Karpas-422 (cell line): Measurements from ENCODE around the gene GBA2. TPM values are rescaled to one million over a fixed set of nuclear protein-coding genes. Genes with fewer than 3 reads are reported as not detected.

ENCODE experiments used
- DNase-seq: peaks from one replicate; pipeline ENCODE4 v3.0.0-alpha.2; 2015
- H2AFZ ChIP-seq: fragments of 200-600 bp; sonication (generic); 2 replicates; pipeline ENCODE4 v1.6.1; 2014; ENCODE audit warnings: antibody characterized with exemption, low read length, mixed read lengths
- H3K27ac ChIP-seq: fragments of 200-600 bp; sonication (generic); 2 replicates; pipeline ENCODE4 v1.5.1; 2014; ENCODE audit warnings: mild to moderate bottlenecking, low read length, moderate library complexity
- H3K27me3 ChIP-seq: fragments of 200-600 bp; sonication (generic); 2 replicates; pipeline ENCODE4 v1.6.1; 2014; ENCODE audit warnings: low read length, mixed read lengths
- H3K36me3 ChIP-seq: fragments of 200-600 bp; sonication (generic); 2 replicates; pipeline ENCODE4 v1.6.1; 2014; ENCODE audit warnings: low read length, mixed read lengths; ENCODE audit not compliant: insufficient read depth
- H3K4me1 ChIP-seq: fragments of 200-600 bp; sonication (generic); 2 replicates; pipeline ENCODE4 v1.6.1; 2014; ENCODE audit warnings: mild to moderate bottlenecking, low read length, mixed read lengths
- H3K4me2 ChIP-seq: fragments of 200-600 bp; sonication (generic); 2 replicates; pipeline ENCODE4 v1.6.1; 2014; ENCODE audit warnings: low read length, low read depth, mild to moderate bottlenecking; ENCODE audit not compliant: poor library complexity, severe bottlenecking
- H3K4me3 ChIP-seq: fragments of 200-600 bp; sonication (generic); 2 replicates; pipeline ENCODE4 v1.5.1; 2014; ENCODE audit warnings: mild to moderate bottlenecking, antibody characterized with exemption, low read length, mixed read lengths
- H3K79me2 ChIP-seq: fragments of 200-600 bp; sonication (generic); 2 replicates; pipeline ENCODE4 v1.6.1; 2014; ENCODE audit warnings: mild to moderate bottlenecking, low read length, mixed read lengths
- H3K9ac ChIP-seq: fragments of 200-600 bp; sonication (generic); 2 replicates; pipeline ENCODE4 v1.6.0; 2014; ENCODE audit warnings: low read length
- H3K9me2 ChIP-seq: fragments of 200-600 bp; sonication (generic), shearing (Covaris generic); replicated peaks from 2 replicates; pipeline ENCODE4 v1.6.0; 2014; ENCODE audit warnings: mild to moderate bottlenecking, low read length, moderate library complexity; ENCODE audit not compliant: insufficient read depth
- H3K9me3 ChIP-seq: fragments of 300-700, 200-600 bp; sonication (generic); 2 replicates; pipeline ENCODE4 v1.6.1; 2014; ENCODE audit warnings: low read length, mixed read lengths
- H4K20me1 ChIP-seq: fragments of 200-600 bp; sonication (generic); 2 replicates; pipeline ENCODE4 v1.6.1; 2014; ENCODE audit warnings: mild to moderate bottlenecking, antibody characterized with exemption, low read length, low read depth; ENCODE audit not compliant: insufficient read depth
- total RNA-seq: library from RNA; depleted of rRNA; stranded (reverse); fragments of >200 nt; shearing (Covaris generic); gene quantifications from 2 replicates; pipeline ENCODE4 v1.2.3, GENCODE V29; 2014; ENCODE audit warnings: low replicate concordance

The GBA2 gene
- total RNA-seq, 1 experiment from 2014 or later = 54.9 TPM

DNA sequence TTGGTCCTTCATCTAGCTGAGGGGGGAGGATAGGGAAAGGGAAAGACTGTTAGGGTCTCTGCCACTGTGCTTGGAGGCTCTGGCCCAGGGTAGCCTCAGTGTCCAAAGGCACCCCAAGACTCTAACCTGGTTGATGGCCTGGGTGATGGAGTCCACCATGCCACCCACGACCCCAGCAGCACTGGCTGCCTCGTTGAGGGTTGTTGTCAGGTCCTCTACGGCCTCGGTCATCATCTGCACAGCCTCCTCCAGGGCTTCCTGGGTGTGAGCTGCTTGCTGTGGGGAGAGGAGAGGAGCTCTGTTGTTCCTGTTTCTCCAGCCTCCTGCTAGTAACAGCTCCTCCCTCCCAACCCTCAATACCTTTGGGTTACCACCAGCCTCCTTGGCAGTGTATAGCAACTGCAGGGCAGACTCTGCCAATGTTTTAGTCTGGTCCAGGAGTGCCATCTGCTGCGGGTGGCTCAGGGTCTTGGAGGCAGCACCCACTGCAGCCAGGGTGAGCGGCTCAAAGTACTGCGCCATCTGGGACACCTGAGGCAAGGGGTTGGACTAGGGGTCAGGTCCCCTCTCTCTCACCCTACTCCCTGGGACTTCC is 43.1 kb downstream of the GBA2 start:
- Histone ChIP-seq H4K20me1 (no peaks in the 10 kb centered on the region), H3K9me2 (no peaks in the 10 kb centered on the region)

GRCh38 chr9:35705372-35705771 is 43.7 kb downstream of the GBA2 start:
- no peaks in the 10 kb centered on the region for H3K27me3 ChIP-seq
- H3K9me2 ChIP-seq = no peaks in the 10 kb centered on the region
- DNase-seq = no peak
- H3K9ac ChIP-seq = no peak overlapping the region
- H3K9me3 ChIP-seq = no peaks in the 10 kb centered on the region
- H3K4me2 ChIP-seq = no peak overlapping the region
- H3K79me2 ChIP-seq = no peaks in the 10 kb centered on the region
- H2AFZ ChIP-seq = no peak overlapping the region
- H3K4me3 ChIP-seq = no peak overlapping the region
- no peak overlapping the region for H3K27ac ChIP-seq
- H4K20me1 ChIP-seq = no peaks in the 10 kb centered on the region
- peaks cover 55% of the 10 kb centered on the region for H3K36me3 ChIP-seq
- H3K4me1 ChIP-seq = no peaks in the 10 kb centered on the region

More for the DNA sequence above, 43.1 kb downstream of the GBA2 start:
- no peak for DNase-seq
- Histone ChIP-seq H3K36me3 (peaks cover 49% of the 10 kb centered on the region), H3K4me1 (no peaks in the 10 kb centered on the region), H3K4me2 (no peak overlapping the region), H3K4me3 (no peak overlapping the region), H2AFZ (no peak overlapping the region), H3K27me3 (no peaks in the 10 kb centered on the region), H3K79me2 (no peaks in the 10 kb centered on the region), H3K9ac (no peak overlapping the region), H3K9me3 (no peaks in the 10 kb centered on the region), H3K27ac (no peak overlapping the region)

- H3K4me2 ChIP-seq = no peak overlapping the region
- no peak for DNase-seq
- no peaks in the 10 kb centered on the region for H3K79me2 ChIP-seq
- H2AFZ ChIP-seq = no peak overlapping the region
- no peaks in the 10 kb centered on the region for H4K20me1 ChIP-seq
- H3K9me3 ChIP-seq = no peaks in the 10 kb centered on the region
- no peak overlapping the region for H3K4me3 ChIP-seq
- no peak overlapping the region for H3K9ac ChIP-seq
- H3K4me1 ChIP-seq = no peaks in the 10 kb centered on the region
- H3K9me2 ChIP-seq = no peaks in the 10 kb centered on the region
- H3K27ac ChIP-seq = no peak overlapping the region
- H3K27me3 ChIP-seq = no peaks in the 10 kb centered on the region
- peaks cover 57% of the 10 kb centered on the region for H3K36me3 ChIP-seq
Measured at GRCh38 chr9:35703906-35704672, 44.9 kb downstream of the GBA2 start.

GRCh38 chr9:35702696-35703095 is 46.3 kb downstream of the GBA2 start:
- H4K20me1 ChIP-seq = no peaks in the 10 kb centered on the region

DNA sequence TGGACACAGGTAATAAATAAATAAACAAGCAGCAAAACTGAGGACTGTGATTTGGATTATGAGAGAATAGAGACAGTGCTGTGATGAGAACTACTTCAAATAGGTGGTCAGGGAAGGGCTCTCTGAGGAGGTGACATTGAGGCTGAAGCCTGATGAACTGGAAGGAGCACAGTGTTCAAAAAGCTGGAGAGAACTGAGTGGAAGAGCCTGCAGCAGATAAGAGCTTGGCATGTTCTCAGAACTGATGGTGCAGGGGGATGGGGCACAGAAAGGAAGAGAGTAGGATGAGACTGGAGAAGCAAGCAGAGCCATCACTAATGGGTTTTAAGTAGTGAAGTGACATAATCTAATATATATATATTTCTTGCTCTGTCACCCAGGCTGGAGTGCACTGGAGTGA is 48.1 kb downstream of the GBA2 start:
- DNase-seq = no peak
- no peak overlapping the region for H3K9ac ChIP-seq
- no peak overlapping the region for H3K27ac ChIP-seq
- no peak overlapping the region for H3K4me2 ChIP-seq
- H3K9me3 ChIP-seq = no peaks in the 10 kb centered on the region
- H3K36me3 ChIP-seq = peaks cover 50% of the 10 kb centered on the region
- H3K4me1 ChIP-seq = no peaks in the 10 kb centered on the region
- H3K27me3 ChIP-seq = no peaks in the 10 kb centered on the region
- H3K9me2 ChIP-seq = no peaks in the 10 kb centered on the region
- no peak overlapping the region for H2AFZ ChIP-seq
- no peak overlapping the region for H3K4me3 ChIP-seq
- no peaks in the 10 kb centered on the region for H4K20me1 ChIP-seq
- H3K79me2 ChIP-seq = no peaks in the 10 kb centered on the region

More at GRCh38 chr9:35702696-35703095, 46.3 kb downstream of the GBA2 start:
- Histone ChIP-seq H3K4me2 (no peak overlapping the region), H3K9me2 (no peaks in the 10 kb centered on the region), H2AFZ (no peak overlapping the region), H3K36me3 (peaks cover 51% of the 10 kb centered on the region), H3K4me3 (no peak overlapping the region), H3K27me3 (no peaks in the 10 kb centered on the region), H3K4me1 (no peaks in the 10 kb centered on the region), H3K27ac (no peak overlapping the region), H3K9ac (no peak overlapping the region), H3K79me2 (no peaks in the 10 kb centered on the region), H3K9me3 (no peaks in the 10 kb centered on the region)
- DNase-seq = no peak

GRCh38 chr9:35700031-35700430 is 49.0 kb downstream of the GBA2 start:
- H3K4me2 ChIP-seq = no peak overlapping the region

DNA sequence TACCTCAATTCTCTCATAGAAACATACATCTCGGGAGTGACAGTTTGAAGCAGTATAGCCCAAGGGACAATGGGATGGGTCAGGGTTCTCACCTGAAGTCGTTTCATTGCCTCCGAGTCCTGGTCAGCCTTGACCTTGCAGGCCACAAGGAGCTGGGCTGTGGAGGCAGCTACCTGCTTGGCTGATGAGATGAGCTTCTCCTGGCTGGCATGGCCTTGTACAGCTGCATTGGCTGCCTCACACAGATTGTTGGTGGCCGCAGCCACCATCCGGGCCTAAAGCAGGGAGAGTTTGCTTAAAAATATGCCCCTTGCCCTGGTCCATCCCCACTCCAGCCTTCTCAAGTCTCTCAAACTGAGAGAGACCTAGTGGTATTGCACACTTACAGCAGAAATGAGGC is 50.8 kb downstream of the GBA2 start:
- Histone ChIP-seq H3K27me3 (no peaks in the 10 kb centered on the region), H3K79me2 (no peaks in the 10 kb centered on the region), H3K4me2 (no peak overlapping the region), H3K27ac (no peak overlapping the region), H3K9me2 (no peaks in the 10 kb centered on the region), H3K36me3 (peaks cover 37% of the 10 kb centered on the region), H2AFZ (no peak overlapping the region), H4K20me1 (no peaks in the 10 kb centered on the region), H3K4me1 (no peaks in the 10 kb centered on the region), H3K4me3 (no peak overlapping the region), H3K9me3 (no peaks in the 10 kb centered on the region), H3K9ac (no peak overlapping the region)
- DNase-seq = no peak

More at GRCh38 chr9:35700031-35700430, 49.0 kb downstream of the GBA2 start:
- Histone ChIP-seq H3K4me3 (no peak overlapping the region), H3K79me2 (no peaks in the 10 kb centered on the region), H3K36me3 (peaks cover 49% of the 10 kb centered on the region), H3K27me3 (no peaks in the 10 kb centered on the region), H3K4me1 (no peaks in the 10 kb centered on the region), H3K27ac (no peak overlapping the region), H4K20me1 (no peaks in the 10 kb centered on the region), H2AFZ (no peak overlapping the region), H3K9me2 (no peaks in the 10 kb centered on the region), H3K9me3 (no peaks in the 10 kb centered on the region), H3K9ac (no peak overlapping the region)
- no peak for DNase-seq

GRCh38 chr9:35697486-35697885 is 51.5 kb downstream of the GBA2 start:
- no peaks in the 10 kb centered on the region for H3K9me3 ChIP-seq
- no peaks in the 10 kb centered on the region for H3K9me2 ChIP-seq
- H3K27me3 ChIP-seq = no peaks in the 10 kb centered on the region
- no peak overlapping the region for H3K27ac ChIP-seq
- no peaks in the 10 kb centered on the region for H3K79me2 ChIP-seq
- DNase-seq = no peak
- H2AFZ ChIP-seq = no peak overlapping the region
- peaks cover 35% of the 10 kb centered on the region for H3K36me3 ChIP-seq
- H3K4me3 ChIP-seq = no peak overlapping the region
- H4K20me1 ChIP-seq = no peaks in the 10 kb centered on the region
- no peak overlapping the region for H3K4me2 ChIP-seq
- H3K4me1 ChIP-seq = no peaks in the 10 kb centered on the region
- no peak overlapping the region for H3K9ac ChIP-seq
